ENCODE results near the gene SATB1.

Gene SATB1

GRCh38 chr3:18445401-18446148 lies 20.4 kb upstream of the SATB1 start:
- H3K9ac ChIP-seq (ENCODE audit: insufficient read length) = peak overlapping the region; percentile 26
- H3K27ac ChIP-seq = no peak overlapping the region

GRCh38 chr3:18444595-18445400 lies 19.7 kb upstream of the SATB1 start:
- TF ChIP-seq EZH2 (IDR thresholded peaks at IDR 0.05) = no peak
- no peak for TF ChIP-seq FOXP2 (optimal IDR thresholded peaks at IDR 0.05; ENCODE audit: control extremely low read depth, extremely low read length, insufficient read depth)
- no peak for TF ChIP-seq POLR2AphosphoS5 (IDR thresholded peaks at IDR 0.05; ENCODE audit: borderline replicate concordance, low read depth, low read length)
- Histone ChIP-seq H3K9ac (ENCODE audit: insufficient read length) (peak overlapping the region; percentile 65), H3K4me3 (peak overlapping the region; percentile 76), H3K27ac (no peak overlapping the region), H3K36me3 (ENCODE audit: insufficient read depth, low read length) (no peaks in the 10 kb centered on the region), H3K9me3 (ENCODE audit: low read depth, low read length) (no peaks in the 10 kb centered on the region)
- DNase-seq (ENCODE audit: low read depth, low spot score) = no peak

More at GRCh38 chr3:18445401-18446148, 20.4 kb upstream of the SATB1 start:
- peak overlapping the region; percentile 71 for H3K4me3 ChIP-seq
- no peaks in the 10 kb centered on the region for H3K9me3 ChIP-seq (ENCODE audit: low read depth, low read length)
- no peak for DNase-seq (ENCODE audit: low read depth, low spot score)
- no peaks in the 10 kb centered on the region for H3K36me3 ChIP-seq (ENCODE audit: insufficient read depth, low read length)
- no peak for TF ChIP-seq POLR2AphosphoS5 (IDR thresholded peaks at IDR 0.05; ENCODE audit: borderline replicate concordance, low read depth, low read length)
- TF ChIP-seq FOXP2 (optimal IDR thresholded peaks at IDR 0.05; ENCODE audit: control extremely low read depth, extremely low read length, insufficient read depth) = no peak
- TF ChIP-seq EZH2 (IDR thresholded peaks at IDR 0.05) = no peak

GRCh38 chr3:18443665-18444594 lies 18.8 kb upstream of the SATB1 start:
- no peak overlapping the region for H3K27ac ChIP-seq
- no peak for TF ChIP-seq POLR2AphosphoS5 (IDR thresholded peaks at IDR 0.05; ENCODE audit: borderline replicate concordance, low read depth, low read length)
- TF ChIP-seq FOXP2 (optimal IDR thresholded peaks at IDR 0.05; ENCODE audit: control extremely low read depth, extremely low read length, insufficient read depth) = no peak
- TF ChIP-seq EZH2 (IDR thresholded peaks at IDR 0.05) = no peak
- no peaks in the 10 kb centered on the region for H3K9me3 ChIP-seq (ENCODE audit: low read depth, low read length)
- peak overlapping the region; percentile 65 for H3K9ac ChIP-seq (ENCODE audit: insufficient read length)
- H3K36me3 ChIP-seq (ENCODE audit: insufficient read depth, low read length) = no peaks in the 10 kb centered on the region
- DNase-seq (ENCODE audit: low read depth, low spot score) = no peak
- peak overlapping the region; percentile 76 for H3K4me3 ChIP-seq

GRCh38 chr3:18442756-18443664 lies 17.9 kb upstream of the SATB1 start:
- H3K9ac ChIP-seq (ENCODE audit: insufficient read length) = no peak overlapping the region
- H3K4me3 ChIP-seq = no peak overlapping the region

GRCh38 chr3:18441551-18441950 lies 16.4 kb upstream of the SATB1 start:
- TF ChIP-seq POLR2AphosphoS5 (IDR thresholded peaks at IDR 0.05; ENCODE audit: borderline replicate concordance, low read depth, low read length) = no peak
- TF ChIP-seq FOXP2 (optimal IDR thresholded peaks at IDR 0.05; ENCODE audit: control extremely low read depth, extremely low read length, insufficient read depth) = no peak
- TF ChIP-seq EZH2 (IDR thresholded peaks at IDR 0.05) = no peak
- Histone ChIP-seq H3K4me3 (no peak overlapping the region), H3K36me3 (ENCODE audit: insufficient read depth, low read length) (no peaks in the 10 kb centered on the region), H3K9ac (ENCODE audit: insufficient read length) (no peak overlapping the region), H3K9me3 (ENCODE audit: low read depth, low read length) (no peaks in the 10 kb centered on the region), H3K27ac (no peak overlapping the region)
- no peak for DNase-seq (ENCODE audit: low read depth, low spot score)

More at GRCh38 chr3:18442756-18443664, 17.9 kb upstream of the SATB1 start:
- H3K27ac ChIP-seq = no peak overlapping the region
- no peaks in the 10 kb centered on the region for H3K9me3 ChIP-seq (ENCODE audit: low read depth, low read length)
- no peaks in the 10 kb centered on the region for H3K36me3 ChIP-seq (ENCODE audit: insufficient read depth, low read length)
- DNase-seq (ENCODE audit: low read depth, low spot score) = no peak
- TF ChIP-seq POLR2AphosphoS5 (IDR thresholded peaks at IDR 0.05; ENCODE audit: borderline replicate concordance, low read depth, low read length) (no peak), FOXP2 (optimal IDR thresholded peaks at IDR 0.05; ENCODE audit: control extremely low read depth, extremely low read length, insufficient read depth) (no peak), EZH2 (IDR thresholded peaks at IDR 0.05) (no peak)

GRCh38 chr3:18440066-18440722 lies 15.1 kb upstream of the SATB1 start:
- peak overlapping the region; percentile 10 for H3K9ac ChIP-seq (ENCODE audit: insufficient read length)
- TF ChIP-seq EZH2 (IDR thresholded peaks at IDR 0.05) (no peak), POLR2AphosphoS5 (IDR thresholded peaks at IDR 0.05; ENCODE audit: borderline replicate concordance, low read depth, low read length) (no peak), FOXP2 (optimal IDR thresholded peaks at IDR 0.05; ENCODE audit: control extremely low read depth, extremely low read length, insufficient read depth) (no peak)
- H3K27ac ChIP-seq = no peak overlapping the region
- no peaks in the 10 kb centered on the region for H3K9me3 ChIP-seq (ENCODE audit: low read depth, low read length)
- H3K36me3 ChIP-seq (ENCODE audit: insufficient read depth, low read length) = no peaks in the 10 kb centered on the region
- H3K4me3 ChIP-seq = peak overlapping the region; percentile 43
- no peak for DNase-seq (ENCODE audit: low read depth, low spot score)

GRCh38 chr3:18439281-18439680 lies 14.1 kb upstream of the SATB1 start:
- no peaks in the 10 kb centered on the region for H3K36me3 ChIP-seq (ENCODE audit: insufficient read depth, low read length)
- H3K4me3 ChIP-seq = no peak overlapping the region
- H3K9ac ChIP-seq (ENCODE audit: insufficient read length) = no peak overlapping the region
- H3K27ac ChIP-seq = no peak overlapping the region
- no peaks in the 10 kb centered on the region for H3K9me3 ChIP-seq (ENCODE audit: low read depth, low read length)
- no peak for DNase-seq (ENCODE audit: low read depth, low spot score)
- TF ChIP-seq EZH2 (IDR thresholded peaks at IDR 0.05) (no peak), POLR2AphosphoS5 (IDR thresholded peaks at IDR 0.05; ENCODE audit: borderline replicate concordance, low read depth, low read length) (no peak), FOXP2 (optimal IDR thresholded peaks at IDR 0.05; ENCODE audit: control extremely low read depth, extremely low read length, insufficient read depth) (no peak)
